HG02852 (cell line): ENCODE measurements around the gene HDAC9.
A peak's percentile ranks its signal among the peaks of the same experiment; 100 is the strongest.

Experiments used
- ATAC-seq: cut with Tn5 transposase; IDR thresholded peaks from one replicate; pipeline ENCODE4 v1.9.1; 2021; ENCODE audit warnings: mild to moderate bottlenecking, moderate library complexity; ENCODE audit not compliant: unreplicated experiment

HDAC9 gene

DNA sequence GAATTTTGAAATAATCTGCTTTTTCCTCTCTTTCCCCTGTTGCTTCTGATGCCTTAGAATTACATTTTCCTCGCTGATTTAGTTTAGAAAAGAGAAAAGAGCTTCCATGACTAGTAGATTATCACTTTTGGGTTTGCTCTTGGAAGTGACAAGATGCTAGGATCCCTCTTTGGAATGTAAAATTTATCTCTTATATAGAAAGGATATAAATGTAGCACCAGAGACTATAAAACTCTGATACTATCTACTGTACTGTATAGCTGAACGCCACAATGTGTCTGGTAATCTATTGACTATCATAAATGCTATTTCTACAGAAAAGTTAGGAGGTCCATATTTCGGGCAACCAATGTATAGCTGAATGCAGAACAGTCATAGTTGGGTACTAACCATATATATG lies 1.1 kb upstream of the HDAC9 start:
- ATAC-seq: no peak

DNA sequence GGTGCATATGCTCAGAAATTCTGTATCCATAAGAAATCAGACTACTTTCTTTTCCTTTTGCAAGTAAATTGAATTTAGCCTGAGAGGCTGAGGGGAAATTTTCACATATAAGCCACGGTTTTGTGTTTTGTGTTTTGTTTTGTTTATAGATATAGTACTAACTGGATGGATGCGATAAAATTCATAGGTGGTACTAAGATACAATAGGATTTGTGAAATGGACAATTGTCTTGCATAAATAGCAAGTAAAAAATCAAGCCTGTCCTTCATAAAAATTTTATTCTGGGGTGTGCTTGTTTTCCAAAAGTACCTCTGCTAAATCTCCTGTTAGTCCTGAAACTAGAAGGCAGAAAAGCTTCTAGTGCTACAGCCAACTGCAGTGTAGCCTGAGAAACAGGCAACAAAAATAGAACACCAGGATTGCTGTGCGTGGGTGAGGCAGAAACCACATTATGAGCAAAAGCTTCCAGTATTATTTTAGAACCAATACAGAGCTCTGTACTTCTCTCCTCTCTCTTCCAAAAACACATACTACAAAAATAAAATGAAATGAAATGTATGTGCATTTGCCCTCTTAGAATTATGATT lies 634 bp upstream of the HDAC9 start:
- peak; percentile 52 for ATAC-seq

DNA sequence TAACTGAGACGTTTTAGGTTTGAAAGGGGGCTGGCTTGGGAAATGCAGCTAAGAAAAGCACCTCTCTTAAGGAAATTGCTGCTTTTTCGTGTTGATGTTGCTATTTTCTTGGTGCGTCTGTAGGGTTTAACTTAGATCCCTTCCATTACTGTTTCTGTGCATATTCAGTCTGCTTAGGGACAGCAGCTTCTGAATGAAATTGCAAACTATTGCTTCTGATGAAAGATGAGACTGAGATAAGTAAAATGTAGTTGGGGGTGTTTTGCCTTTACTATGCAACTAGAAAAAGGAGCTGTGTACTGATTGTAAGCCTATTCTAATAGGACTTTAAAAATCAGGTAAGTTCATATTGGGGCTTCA lies 772 bp downstream of the HDAC9 start:
- peak; percentile 1 for ATAC-seq

DNA sequence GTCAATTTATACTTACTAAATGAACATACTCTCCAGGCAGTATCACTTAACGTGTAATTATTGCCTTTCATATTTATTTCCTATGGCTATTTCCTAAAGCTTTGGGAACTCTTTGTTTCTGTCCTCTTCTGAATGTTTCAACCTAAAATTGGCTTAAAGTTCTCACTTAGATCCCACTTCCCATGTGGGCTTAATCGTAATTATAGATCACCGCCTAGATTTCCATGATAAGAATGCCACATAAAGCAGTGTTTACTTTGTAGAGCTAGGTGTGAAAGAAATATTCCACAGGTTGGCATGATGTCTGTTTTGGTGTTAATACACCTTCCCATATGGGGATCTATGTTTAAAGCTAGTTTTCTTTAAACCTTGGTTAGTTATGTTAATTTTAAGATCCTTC lies 1.5 kb downstream of the HDAC9 start:
- no peak for ATAC-seq

DNA sequence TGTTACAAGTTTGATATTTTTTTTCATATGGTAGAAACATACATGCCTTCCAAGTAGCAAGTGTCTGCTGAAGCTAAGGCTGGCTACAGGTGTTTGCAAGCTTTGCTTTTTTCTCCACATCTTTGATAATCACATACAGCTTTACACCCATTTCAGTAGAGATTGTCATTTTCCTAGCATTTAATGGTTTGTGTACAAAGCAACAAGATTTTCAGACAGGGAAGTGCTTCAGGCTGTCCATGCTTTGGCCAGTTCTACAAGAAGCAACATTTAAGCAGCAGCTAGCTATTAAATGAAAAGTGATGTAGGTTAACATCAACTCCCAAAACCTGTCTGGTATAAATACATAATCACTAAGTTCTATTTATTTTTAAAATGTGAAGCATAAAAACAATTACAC lies 2.3 kb downstream of the HDAC9 start:
- no peak for ATAC-seq

DNA sequence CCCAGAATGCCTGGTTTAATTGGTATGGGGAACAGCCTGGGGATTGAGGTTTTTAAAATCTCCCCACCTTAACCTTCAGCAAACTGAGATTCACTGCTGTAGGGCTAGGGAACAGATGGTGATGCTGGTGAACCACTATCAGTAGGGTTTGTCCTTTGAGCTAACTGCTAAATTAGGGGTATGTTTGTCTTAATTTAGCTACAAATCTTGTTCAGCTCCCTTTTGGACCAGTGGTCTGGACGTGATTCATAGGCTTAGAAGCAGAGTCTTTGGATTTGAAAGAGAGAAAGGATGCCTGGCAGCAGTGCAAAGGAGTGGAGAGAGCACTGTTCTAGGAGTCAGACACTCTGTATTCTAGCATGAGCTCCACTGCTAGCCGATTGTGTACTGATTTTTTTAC lies 2.8 kb downstream of the HDAC9 start:
- no peak for ATAC-seq

DNA sequence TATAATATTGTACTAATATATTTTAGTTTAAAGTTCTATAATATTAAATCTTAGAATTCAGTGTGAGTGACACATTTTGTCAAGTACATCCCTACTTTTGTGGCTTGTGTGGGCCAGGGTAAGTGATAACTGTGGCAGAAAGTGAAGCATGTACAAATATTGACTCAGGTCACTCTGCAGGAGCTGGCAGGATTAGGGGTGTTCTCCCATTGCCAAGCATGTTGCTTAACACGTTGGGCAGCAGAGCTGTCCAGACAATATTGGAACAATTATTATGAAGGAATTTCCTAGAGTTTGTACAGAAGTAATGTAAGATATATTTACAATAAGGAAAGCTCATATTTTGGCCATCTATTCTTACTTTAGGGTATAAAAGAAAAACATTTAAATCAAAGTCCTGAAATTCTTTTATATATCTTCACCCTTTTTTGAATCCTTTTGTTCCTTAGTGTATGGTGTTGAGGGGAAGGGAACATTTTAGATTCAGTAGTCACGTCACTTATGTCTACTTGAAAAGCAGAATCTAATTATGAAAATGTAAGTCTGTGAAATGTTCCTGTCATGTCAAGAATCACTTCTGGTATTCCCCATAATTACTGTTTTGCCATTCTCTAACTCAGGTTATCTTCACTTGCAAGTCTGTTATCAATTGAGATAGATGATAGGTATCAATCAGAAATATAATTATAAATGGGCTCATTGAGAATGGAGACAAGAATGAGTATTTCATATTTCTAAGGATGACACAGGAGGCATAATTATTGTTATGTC lies 4.0 kb downstream of the HDAC9 start:
- no peak for ATAC-seq

DNA sequence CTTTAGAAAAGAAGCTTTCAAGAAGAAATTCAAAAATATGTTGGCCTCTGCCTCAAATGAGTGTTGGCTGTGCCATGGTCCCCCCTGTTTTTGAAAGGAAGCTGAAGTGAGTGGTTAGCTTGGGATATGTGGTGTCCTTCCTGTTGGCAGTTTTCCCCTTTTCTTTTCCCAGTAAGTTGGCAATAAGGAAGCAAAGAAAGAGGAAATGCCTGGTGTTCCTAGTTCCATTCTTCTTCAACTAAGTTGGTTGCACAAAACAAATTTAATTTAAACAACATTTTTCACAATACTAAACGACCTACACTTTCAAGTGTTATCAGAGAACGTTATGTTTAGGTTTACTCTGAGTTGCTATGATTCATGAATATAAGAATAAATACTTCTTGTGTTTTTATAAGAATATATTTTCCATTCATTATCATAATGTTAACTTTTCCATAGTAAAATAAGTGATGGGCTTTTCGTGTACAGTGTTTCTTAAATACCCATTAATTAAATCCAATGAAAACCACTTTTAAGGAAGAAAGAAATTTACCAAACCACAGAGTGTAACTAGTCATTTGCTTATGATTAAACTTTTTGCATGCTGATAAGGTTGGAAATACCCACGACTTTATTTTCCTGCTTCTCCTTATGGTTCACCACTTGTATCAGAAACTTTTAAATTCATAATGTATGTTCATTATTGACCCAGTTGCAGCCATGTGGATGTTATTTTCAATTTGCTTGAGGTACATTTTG lies 7.7 kb downstream of the HDAC9 start:
- no peak for ATAC-seq

DNA sequence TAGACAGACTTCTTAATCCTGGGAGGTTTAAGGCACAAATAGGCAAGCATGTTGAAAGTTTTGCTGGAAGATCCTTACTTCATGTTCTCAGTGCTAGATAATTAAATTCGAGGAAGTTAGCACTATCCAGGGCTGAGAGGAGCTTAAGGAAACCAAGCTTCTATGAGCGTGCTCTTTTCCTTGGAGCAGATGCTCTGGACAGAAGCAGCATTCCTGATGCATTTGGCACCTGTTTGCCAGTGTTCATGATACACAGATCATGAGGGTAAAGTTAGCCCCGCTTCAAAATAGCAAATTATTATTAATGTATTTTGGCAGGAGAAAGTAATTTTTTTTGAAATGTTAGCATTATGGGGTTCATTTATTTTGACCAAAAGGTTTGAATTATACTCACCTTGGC lies 9.4 kb downstream of the HDAC9 start:
- no peak for ATAC-seq

DNA sequence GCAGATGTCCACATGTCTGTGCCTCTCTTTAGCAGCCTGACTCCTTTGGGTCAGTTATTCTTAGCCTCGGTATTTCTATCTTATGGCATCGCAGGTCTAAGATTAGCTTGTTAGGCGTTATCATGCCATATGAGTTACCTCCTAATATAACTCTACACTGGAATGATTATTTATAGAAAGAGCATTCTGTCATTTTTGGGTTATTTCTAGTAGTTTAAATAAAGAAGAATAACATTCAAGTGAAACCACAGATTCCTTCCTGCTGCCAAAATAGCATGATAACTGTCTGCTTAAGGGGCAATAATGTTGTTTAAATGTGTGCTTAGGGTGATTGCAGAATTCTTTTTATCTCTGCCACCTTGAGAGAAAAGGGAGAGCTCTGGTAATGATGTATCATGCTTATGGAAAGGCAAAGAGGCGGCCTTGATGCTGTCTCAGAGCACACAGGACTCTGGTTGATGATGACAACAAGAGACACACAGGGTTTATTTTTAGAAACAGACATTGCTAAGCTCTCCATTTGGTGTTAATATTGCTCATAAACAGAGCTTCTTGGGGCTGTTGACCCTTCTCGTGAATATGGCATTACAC lies 10.4 kb downstream of the HDAC9 start:
- ATAC-seq: peak; percentile 46

DNA sequence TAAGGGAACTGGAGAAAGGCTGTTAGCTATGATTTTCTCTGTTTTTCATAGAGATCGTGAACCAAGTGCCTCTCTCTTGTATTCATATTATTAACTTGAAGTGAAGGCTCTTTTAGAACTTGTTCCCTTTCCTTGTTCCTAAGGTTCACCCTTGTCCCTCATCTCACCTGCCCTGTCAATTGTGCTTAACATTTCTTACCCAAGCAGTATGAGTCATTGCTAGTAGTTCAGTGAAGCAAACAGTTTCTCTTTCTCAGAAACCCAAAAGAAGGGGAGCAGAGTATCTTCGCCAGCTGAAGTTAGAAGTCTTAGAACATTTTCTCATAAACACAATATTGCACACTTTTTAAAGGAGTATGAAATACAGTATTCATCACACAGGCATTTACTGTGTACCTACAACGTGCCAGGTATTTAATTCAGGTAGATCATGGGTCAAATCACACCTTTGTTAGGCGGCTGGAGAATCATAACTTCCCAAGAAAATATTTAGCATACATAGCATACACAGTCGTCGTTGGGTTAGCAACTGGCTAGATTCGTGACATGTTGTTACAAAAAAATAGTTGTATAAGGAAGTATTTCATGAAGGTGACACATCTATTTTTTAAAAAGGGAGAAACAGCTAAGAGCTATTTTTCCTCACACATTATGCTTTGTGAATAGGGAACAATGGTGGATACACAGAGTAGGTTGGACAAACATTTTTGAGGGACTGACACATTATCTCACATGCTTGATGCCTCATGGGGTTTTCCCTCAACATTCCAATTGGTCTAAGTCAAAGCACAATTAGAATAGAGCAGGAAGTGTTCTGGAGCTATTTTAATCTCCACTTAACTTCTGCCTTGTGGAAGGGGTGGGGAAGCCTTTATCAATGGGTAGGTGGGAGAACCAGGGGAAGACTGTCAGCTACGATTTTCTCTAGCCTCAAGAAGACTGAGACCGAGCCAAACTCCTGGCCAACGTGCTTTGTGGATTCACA lies 13.2 kb downstream of the HDAC9 start:
- peak; percentile 84 for ATAC-seq

DNA sequence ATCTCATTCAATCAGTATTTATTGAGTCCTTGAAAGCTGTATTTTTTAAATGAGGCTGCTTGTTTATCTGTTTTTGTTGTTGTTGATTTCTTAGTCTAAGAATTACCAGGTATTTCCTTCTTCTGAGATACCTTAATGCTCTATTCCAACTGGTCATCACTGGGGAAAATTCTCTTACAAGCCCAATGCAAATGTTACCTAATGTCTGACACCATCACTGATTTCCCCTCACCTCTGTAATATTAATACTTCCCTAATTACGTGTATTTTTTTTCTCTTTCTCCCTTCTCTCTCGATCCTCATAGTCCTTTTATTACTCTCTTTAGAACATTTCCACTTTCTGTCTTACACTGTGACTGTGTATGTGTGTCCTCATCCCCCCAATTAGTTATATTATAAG lies 13.9 kb downstream of the HDAC9 start:
- ATAC-seq: no peak

DNA sequence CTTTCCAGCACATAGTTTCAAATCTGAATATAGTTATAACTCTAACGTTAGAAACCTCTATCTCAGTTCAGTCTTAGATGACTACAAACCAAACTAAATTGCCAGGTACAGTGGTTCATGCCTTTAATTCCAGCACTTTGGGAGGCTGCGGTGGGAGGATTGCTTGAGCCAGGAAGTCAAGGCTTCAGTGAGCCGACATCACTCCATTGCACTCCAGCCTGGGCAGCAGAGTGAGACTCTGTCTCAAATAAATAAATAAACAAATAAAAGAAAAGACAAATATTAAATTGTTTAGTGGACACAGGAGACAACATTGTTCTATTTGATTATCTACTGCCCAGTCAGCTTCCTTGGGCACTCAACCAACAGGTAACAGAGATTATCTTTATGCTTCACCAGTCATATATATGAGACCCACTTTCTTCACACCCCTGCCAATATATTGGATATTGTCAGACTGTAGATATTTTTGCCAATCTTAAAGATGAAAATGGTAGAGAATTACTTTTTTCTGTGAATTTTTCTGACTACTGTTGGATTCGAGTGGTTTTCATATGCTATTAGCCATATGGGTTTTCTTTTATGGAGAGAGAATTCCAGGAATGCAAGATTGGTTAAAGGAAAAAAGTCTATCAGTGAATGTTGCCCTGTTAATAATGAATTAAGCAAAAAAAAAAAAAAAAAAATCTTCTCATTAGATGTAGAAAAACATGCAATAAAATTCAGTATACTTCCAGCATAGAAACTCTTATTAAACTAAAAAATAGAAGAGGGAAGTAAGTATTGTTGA lies 16.0 kb downstream of the HDAC9 start:
- no peak for ATAC-seq

DNA sequence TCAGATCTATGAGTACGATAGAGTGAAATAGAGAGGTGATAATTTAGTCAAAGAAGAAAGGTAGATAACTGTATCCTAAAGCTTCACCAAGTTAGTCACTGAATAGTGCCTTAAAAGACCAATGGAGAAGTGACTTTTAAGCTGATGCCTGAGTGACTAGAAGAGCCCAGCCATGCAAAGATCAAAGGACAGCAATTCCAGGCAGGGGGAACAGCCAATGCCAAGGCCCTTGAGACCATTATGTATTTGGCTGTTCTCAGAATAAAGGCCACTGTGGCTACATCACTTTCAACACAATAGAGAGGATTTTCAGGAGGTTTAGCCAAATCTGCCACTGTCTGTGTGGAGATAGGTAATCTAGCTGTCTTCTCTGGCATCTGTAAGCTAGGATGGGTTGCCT lies 17.8 kb downstream of the HDAC9 start:
- no peak for ATAC-seq

DNA sequence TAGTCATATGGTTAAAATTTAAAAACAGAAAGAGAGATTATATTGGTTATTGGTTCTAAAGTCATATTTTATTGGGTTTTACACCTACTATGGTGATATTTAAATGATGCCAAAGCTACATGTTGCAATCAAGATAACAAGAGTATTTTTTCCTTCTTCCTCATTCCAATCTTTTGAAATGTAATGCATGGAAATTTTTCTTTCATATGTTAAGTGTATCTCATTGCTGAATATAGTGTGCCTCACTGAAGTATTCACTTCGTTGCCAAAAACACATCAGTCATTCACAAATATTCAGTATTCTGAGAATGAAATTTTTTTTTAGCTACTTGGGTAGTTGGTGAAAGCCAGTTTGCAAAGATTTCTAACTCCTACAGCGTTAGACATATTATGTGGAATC lies 19.5 kb downstream of the HDAC9 start:
- no peak for ATAC-seq

DNA sequence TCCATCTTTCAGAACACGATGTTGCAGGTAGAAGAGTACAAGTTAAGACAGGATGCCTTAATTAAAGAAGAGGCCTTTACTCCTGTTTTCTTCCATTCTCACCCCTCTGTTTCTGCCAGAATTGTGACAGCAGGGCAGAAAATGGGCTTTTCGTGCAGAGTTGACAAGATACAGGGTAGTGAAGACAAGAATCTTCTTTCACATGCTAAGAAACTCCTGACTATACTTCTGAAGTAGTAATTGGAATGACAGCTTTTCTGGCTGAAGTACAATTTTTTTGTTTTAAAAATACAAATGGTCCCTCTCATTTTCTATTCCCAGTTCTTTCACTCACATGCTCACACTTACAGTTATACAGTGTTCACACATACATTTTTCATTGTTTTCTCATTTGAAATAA lies 22.1 kb downstream of the HDAC9 start:
- no peak for ATAC-seq

DNA sequence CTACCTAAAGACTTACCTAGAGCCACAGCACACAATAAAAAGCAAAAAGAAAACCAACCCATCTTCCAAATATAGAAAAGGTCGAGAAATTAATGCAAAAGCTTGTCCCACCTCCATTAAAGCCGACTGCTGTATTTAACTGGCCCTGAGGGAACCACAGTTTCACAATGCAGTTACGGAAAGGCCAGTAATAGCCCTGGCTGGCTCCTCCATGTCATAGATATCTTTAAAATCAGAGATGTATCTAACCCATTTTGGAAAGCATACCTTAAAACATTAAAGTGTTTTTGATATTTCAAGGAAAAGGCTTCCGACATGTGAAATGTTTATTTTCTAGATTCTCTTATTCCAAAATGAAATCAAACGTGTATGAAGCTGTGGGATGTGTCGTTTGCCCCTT lies 23.0 kb downstream of the HDAC9 start:
- ATAC-seq: no peak

DNA sequence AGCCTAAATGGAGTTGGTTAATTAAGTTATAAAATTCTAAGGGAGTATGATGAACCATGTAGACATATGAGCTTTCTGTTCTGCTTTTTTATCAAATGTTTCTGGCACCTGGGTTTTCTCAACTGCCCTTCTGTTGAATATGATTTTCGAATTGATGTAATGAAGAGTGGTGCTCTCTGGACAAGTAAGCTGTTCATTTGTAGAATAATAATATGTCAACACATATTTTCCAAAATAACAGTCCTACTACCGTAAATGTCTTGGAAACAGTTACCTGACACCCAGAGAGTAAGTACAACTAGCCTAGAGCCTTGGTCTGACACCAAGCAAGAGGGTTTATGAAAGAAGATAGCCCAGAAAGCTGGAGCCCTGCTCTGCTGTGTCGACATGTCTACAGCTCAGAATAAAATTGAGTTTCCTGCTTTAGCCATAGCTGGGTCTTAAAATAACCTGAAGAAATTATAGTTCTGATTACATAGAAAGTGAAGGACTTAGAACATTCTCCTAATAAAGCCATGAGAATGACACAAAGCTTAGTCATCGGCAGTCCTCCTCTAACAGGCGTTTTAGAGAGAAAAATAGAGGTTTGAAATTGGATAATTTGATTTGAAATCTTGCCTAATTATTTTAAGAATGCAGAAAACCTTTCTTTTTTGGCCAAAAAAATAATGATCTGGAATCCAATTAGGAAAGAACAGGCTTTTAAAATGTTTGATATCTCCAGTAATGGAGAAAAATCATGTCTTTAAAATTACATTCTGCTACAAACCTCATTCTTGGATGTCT lies 25.1 kb downstream of the HDAC9 start:
- ATAC-seq: peak; percentile 60

DNA sequence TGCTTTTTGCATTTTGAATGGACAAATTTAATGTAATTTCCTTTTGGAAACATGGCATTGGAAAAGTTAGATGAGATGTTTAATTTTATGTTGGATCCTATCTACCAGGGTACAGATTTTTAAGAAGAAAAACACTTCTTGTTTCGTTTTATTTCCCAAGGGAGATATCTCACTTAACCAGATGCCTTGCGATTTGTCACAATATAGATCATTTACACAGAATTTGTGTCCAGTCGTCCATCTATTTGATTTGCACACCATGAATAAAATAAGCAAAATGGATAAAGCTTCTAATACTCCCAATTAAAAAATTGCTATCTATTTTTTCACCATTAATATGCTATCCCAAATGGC lies 25.7 kb downstream of the HDAC9 start:
- no peak for ATAC-seq
